Fibroblast of lung (primary cell): ENCODE results near the gene TPBG. TPM values are rescaled to one million over a fixed set of nuclear protein-coding genes. Genes with fewer than 3 reads are reported as not detected.

ENCODE experiments used
- DNase-seq, 2 donors: peaks; one replicate each; pipeline versions ENCODE4 v3.0.0 to v3.0.0-alpha.2; 2010; ENCODE audit warnings: low read depth in 2 of 2
- H2AFZ ChIP-seq: 2 replicates; pipeline ENCODE4 v1.5.1; 2012; ENCODE audit warnings: low read length, control low read depth, inconsistent platforms
- H3K27ac ChIP-seq: 2 replicates; pipeline ENCODE4 v1.5.1; 2011; ENCODE audit warnings: low read length, control low read depth; ENCODE audit not compliant: insufficient read depth
- H3K27me3 ChIP-seq: 2 replicates; pipeline ENCODE4 v1.5.1; 2011; ENCODE audit warnings: mild to moderate bottlenecking, low read length; ENCODE audit not compliant: control insufficient read depth, insufficient read depth
- H3K36me3 ChIP-seq: 2 replicates; pipeline ENCODE4 v1.5.1; 2011; ENCODE audit warnings: low read length; ENCODE audit not compliant: control insufficient read depth, insufficient read depth
- H3K4me1 ChIP-seq: 2 replicates; pipeline ENCODE4 v1.5.1; 2011; ENCODE audit warnings: low read length; ENCODE audit not compliant: control insufficient read depth, insufficient read depth; ENCODE audit errors: extremely low read depth
- H3K4me2 ChIP-seq: 2 replicates; pipeline ENCODE4 v1.5.1; 2011; ENCODE audit warnings: low read length, control low read depth; ENCODE audit not compliant: insufficient read depth; ENCODE audit errors: extremely low read depth
- H3K4me3 ChIP-seq, 4 experiments: fragments of 200-600 bp in 1 of 4; sonication (generic) in 1 of 4; replicated peaks in 1 of 4; 2 replicates each; pipeline ENCODE4 v1.5.1; 2011 to 2016; ENCODE audit warnings: low read length in 4 of 4, low read depth in 3 of 4, mild to moderate bottlenecking in 3 of 4, control low read depth in 2 of 4, inconsistent platforms in 1 of 4, mixed read lengths in 1 of 4; ENCODE audit not compliant: insufficient read depth in 1 of 4; ENCODE audit errors: control extremely low read depth in 1 of 4
- H3K79me2 ChIP-seq: 2 replicates; pipeline ENCODE4 v1.5.1; 2012; ENCODE audit warnings: mild to moderate bottlenecking, low read length, inconsistent platforms; ENCODE audit not compliant: control insufficient read depth, insufficient read depth
- H3K9ac ChIP-seq: 2 replicates; pipeline ENCODE4 v1.5.1; 2011; ENCODE audit warnings: mild to moderate bottlenecking, low read length, control low read depth; ENCODE audit not compliant: insufficient read depth
- H3K9me3 ChIP-seq: 2 replicates; pipeline ENCODE4 v1.5.1; 2012; ENCODE audit warnings: low read depth, low read length; ENCODE audit not compliant: control insufficient read depth, insufficient read depth
- H4K20me1 ChIP-seq: 2 replicates; pipeline ENCODE4 v1.5.1; 2011; ENCODE audit warnings: low read length; ENCODE audit not compliant: control insufficient read depth, insufficient read depth; ENCODE audit errors: extremely low read depth
- EZH2 ChIP-seq: IDR thresholded peaks from 2 replicates; pipeline ENCODE4 v1.5.1; 2012; ENCODE audit warnings: low read length, control low read depth, mild to moderate bottlenecking; ENCODE audit errors: missing control alignments
- polyA plus RNA-seq, 2 donors: library from polyadenylated mRNA; depleted of rRNA in 1 of 2; stranded (reverse) in 1 of 2; unstranded in 1 of 2; fragments of >200 nt; gene quantifications; 2 replicates each; pipeline ENCODE4 v1.2.1, GENCODE V29; 2011 to 2012; ENCODE audit warnings: missing spikeins in 1 of 2
- total RNA-seq: library from RNA; depleted of rRNA; stranded (reverse); fragments of >200 nt; gene quantifications from 2 replicates; pipeline ENCODE4 v1.2.1, GENCODE V29; 2014
- TF ChIP-seq, protein P1 (sequence below), 2 donors: IDR thresholded peaks in 1 of 2; conservative IDR thresholded peaks in 1 of 2; 1 replicate in 1 of 2; 2 replicates in 1 of 2; pipeline ENCODE4 v1.5.1; 2011 to 2012; ENCODE audit warnings: low read length in 2 of 2, control low read depth in 1 of 2, inconsistent platforms in 1 of 2, low read depth in 1 of 2, mild to moderate bottlenecking in 1 of 2

TPBG gene
- total and polyA plus RNA-seq, 2 donors (not counting 1 experiment from before 2014, with no cell fraction given), result 31.0 to 54.6 TPM

DNA sequence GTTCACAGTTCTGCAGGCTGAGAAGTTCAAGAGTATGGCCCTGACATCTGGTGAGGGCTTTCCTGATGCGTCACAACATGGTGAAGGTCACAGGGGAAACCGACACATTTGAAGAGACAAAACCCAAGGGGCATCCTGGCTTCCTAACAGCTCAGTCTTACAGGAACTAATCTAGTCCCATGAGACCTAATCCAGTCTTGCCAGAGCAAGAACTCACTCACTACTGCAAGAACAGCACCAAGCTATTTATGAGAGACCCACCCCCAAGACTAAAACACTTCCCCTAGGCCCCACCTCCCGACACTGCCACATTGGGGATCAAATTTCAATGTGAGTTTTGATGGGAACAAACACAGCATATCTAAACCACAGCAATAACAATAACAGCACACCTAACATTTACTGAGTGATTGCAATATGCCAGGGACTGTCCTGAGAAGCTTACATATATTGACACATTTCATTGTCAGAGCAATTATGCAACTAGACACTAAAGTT is 46.6 kb downstream of the TPBG start:
- Histone ChIP-seq H3K4me1 (peaks cover 2% of the 10 kb centered on the region), H3K4me2 (no peak overlapping the region), H3K79me2 (no peaks in the 10 kb centered on the region), H3K4me3 (no peak overlapping the region), H3K27me3 (no peaks in the 10 kb centered on the region), H4K20me1 (no peaks in the 10 kb centered on the region), H2AFZ (no peak overlapping the region), H3K36me3 (no peaks in the 10 kb centered on the region), H3K27ac (no peak overlapping the region), H3K9me3 (no peaks in the 10 kb centered on the region), H3K9ac (no peak overlapping the region)
- no peak for TF ChIP-seq EZH2
- TF ChIP-seq, protein P1, sequence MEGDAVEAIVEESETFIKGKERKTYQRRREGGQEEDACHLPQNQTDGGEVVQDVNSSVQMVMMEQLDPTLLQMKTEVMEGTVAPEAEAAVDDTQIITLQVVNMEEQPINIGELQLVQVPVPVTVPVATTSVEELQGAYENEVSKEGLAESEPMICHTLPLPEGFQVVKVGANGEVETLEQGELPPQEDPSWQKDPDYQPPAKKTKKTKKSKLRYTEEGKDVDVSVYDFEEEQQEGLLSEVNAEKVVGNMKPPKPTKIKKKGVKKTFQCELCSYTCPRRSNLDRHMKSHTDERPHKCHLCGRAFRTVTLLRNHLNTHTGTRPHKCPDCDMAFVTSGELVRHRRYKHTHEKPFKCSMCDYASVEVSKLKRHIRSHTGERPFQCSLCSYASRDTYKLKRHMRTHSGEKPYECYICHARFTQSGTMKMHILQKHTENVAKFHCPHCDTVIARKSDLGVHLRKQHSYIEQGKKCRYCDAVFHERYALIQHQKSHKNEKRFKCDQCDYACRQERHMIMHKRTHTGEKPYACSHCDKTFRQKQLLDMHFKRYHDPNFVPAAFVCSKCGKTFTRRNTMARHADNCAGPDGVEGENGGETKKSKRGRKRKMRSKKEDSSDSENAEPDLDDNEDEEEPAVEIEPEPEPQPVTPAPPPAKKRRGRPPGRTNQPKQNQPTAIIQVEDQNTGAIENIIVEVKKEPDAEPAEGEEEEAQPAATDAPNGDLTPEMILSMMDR (conservative IDR thresholded peaks at IDR 0.05 in 1 of 2, IDR thresholded peaks at IDR 0.05 in 1 of 2; ENCODE audit: low read depth in 1 of 2, low read length in 2 of 2), result no peak
- DNase-seq, result peak; percentile 9 to 11

GRCh38 chr6:82413868-82414267 is 50.3 kb downstream of the TPBG start:
- no peaks in the 10 kb centered on the region for H3K36me3 ChIP-seq
- H3K4me1 ChIP-seq, result peaks cover 2% of the 10 kb centered on the region
- H3K27ac ChIP-seq, result no peak overlapping the region
- H2AFZ ChIP-seq, result no peak overlapping the region
- TF ChIP-seq, protein P1 (conservative IDR thresholded peaks at IDR 0.05 in 1 of 2, IDR thresholded peaks at IDR 0.05 in 1 of 2; ENCODE audit: low read depth in 1 of 2, low read length in 2 of 2), result no peak
- TF ChIP-seq EZH2, result no peak
- H3K4me2 ChIP-seq, result no peak overlapping the region
- H3K9me3 ChIP-seq, result no peaks in the 10 kb centered on the region
- no peaks in the 10 kb centered on the region for H3K27me3 ChIP-seq
- H4K20me1 ChIP-seq, result no peaks in the 10 kb centered on the region
- H3K79me2 ChIP-seq, result no peaks in the 10 kb centered on the region
- DNase-seq, result no peak
- H3K9ac ChIP-seq, result no peak overlapping the region
- no peak overlapping the region for H3K4me3 ChIP-seq

- Histone ChIP-seq H3K79me2 (no peaks in the 10 kb centered on the region), H3K4me1 (no peaks in the 10 kb centered on the region), H2AFZ (no peak overlapping the region), H3K36me3 (no peaks in the 10 kb centered on the region), H3K27me3 (no peaks in the 10 kb centered on the region), H3K27ac (no peak overlapping the region), H3K9ac (no peak overlapping the region), H3K4me2 (no peak overlapping the region), H3K9me3 (no peaks in the 10 kb centered on the region), H4K20me1 (no peaks in the 10 kb centered on the region), H3K4me3 (no peak overlapping the region)
- DNase-seq, result no peak
- TF ChIP-seq, protein P1 (conservative IDR thresholded peaks at IDR 0.05 in 1 of 2, IDR thresholded peaks at IDR 0.05 in 1 of 2; ENCODE audit: low read depth in 1 of 2, low read length in 2 of 2), result no peak
- no peak for TF ChIP-seq EZH2
Measured at GRCh38 chr6:82415820-82416219, 52.2 kb downstream of the TPBG start.
